ENCODE measurements around the gene RPL38.

GRCh38 chr17:74220219-74220618 lies 16.7 kb downstream of the RPL38 start:
- TF ChIP-seq CTCF (conservative IDR thresholded peaks at IDR 0.05) = no peak
- TF ChIP-seq ZFX (IDR thresholded peaks at IDR 0.05) = no peak

All from C4-2B (cell line).